ENCODE results near the gene CTSH.
"Not testable (repeated sequence)": the region's sequence is repeated elsewhere in the genome, so short reads cannot be mapped to it uniquely, and the experiment has no call there.

CTSH gene

GRCh38 chr15:78938658-78939488, 6.0 kb downstream of the CTSH start:
- DNase-seq = no peak

GRCh38 chr15:78937132-78937739, 7.6 kb downstream of the CTSH start:
- peak; percentile 66 for DNase-seq

GRCh38 chr15:78934655-78935023, 10.2 kb downstream of the CTSH start:
- no peak for DNase-seq

GRCh38 chr15:78933823-78934654, 10.8 kb downstream of the CTSH start:
- no peak for DNase-seq

- DNase-seq = no peak
These were observed 11.5 kb downstream of the CTSH start for GRCh38 chr15:78933187-78933822.

- DNase-seq = no peak
These were observed 12.5 kb downstream of the CTSH start for GRCh38 chr15:78932258-78932808.

GRCh38 chr15:78931439-78932257, 13.2 kb downstream of the CTSH start:
- DNase-seq = no peak

- DNase-seq = peak; percentile 43
These were observed 14.1 kb downstream of the CTSH start for GRCh38 chr15:78930577-78931388.

- no peak for DNase-seq
These were observed 15.1 kb downstream of the CTSH start for GRCh38 chr15:78929536-78930264.

GRCh38 chr15:78928616-78929093, 16.2 kb downstream of the CTSH start:
- DNase-seq = no peak

GRCh38 chr15:78928176-78928575, 16.7 kb downstream of the CTSH start:
- DNase-seq = not testable (repeated sequence)

- peak; percentile 20 for DNase-seq
These were observed 17.6 kb downstream of the CTSH start for GRCh38 chr15:78927077-78927790.

- no peak for DNase-seq
These were observed 18.7 kb downstream of the CTSH start for GRCh38 chr15:78925956-78926743.

- DNase-seq = no peak
These were observed 19.7 kb downstream of the CTSH start for GRCh38 chr15:78925076-78925624.

GRCh38 chr15:78923480-78924360, 21.1 kb downstream of the CTSH start:
- DNase-seq = no peak

- no peak for DNase-seq
These were observed 21.8 kb downstream of the CTSH start for GRCh38 chr15:78923015-78923414.

- no peak for DNase-seq
These were observed 22.3 kb downstream of the CTSH start for GRCh38 chr15:78922527-78922926.
